Right lobe of liver (tissue), 6 donors: Measurements from ENCODE around the gene PIGBOS1. TPM values are rescaled to one million over a fixed set of nuclear protein-coding genes. Genes with fewer than 3 reads are reported as not detected.
A peak's percentile ranks its signal among the peaks of the same experiment; 100 is the strongest.
"Not testable (repeated sequence)": the region's sequence is repeated elsewhere in the genome, so short reads cannot be mapped to it uniquely, and the experiment has no call there.

Experiments used
- ATAC-seq, 4 donors: fragments of 200-7000 bp; cut with Tn5 transposase; one replicate each; pipeline ENCODE4 v1.9.1; 2020; ENCODE audit warnings: mild to moderate bottlenecking in 4 of 4, moderate library complexity in 4 of 4
- DNase-seq, 3 donors: peaks; one replicate each; pipeline ENCODE4 v3.0.0-alpha.2; 2020
- H3K27ac ChIP-seq, 3 donors: fragments of 200-600 bp; one replicate each; pipeline ENCODE4 v1.8.0; 2022
- H3K27me3 ChIP-seq, 2 donors: fragments of 200-600 bp; one replicate each; pipeline ENCODE4 v1.8.0; 2022
- H3K36me3 ChIP-seq, 4 donors: fragments of 200-600 bp; sonication (generic) in 1 of 4; one replicate each; pipeline versions ENCODE4 v1.5.1 to v1.8.0; 2017 to 2022; ENCODE audit warnings: control low read depth in 1 of 4
- H3K4me1 ChIP-seq, 4 donors: fragments of 200-600 bp; sonication (generic) in 1 of 4; one replicate each; pipeline versions ENCODE4 v1.5.1 to v1.8.0; 2017 to 2022; ENCODE audit warnings: control low read depth in 1 of 4
- H3K4me3 ChIP-seq, 3 donors: fragments of 200-600 bp; one replicate each; pipeline ENCODE4 v1.8.0; 2022
- H3K9me3 ChIP-seq, 4 donors: fragments of 200-600 bp; sonication (generic) in 1 of 4; one replicate each; pipeline versions ENCODE4 v1.5.1 to v1.8.0; 2017 to 2022; ENCODE audit warnings: control low read depth in 1 of 4
- CTCF ChIP-seq, 4 donors: fragments of 200-600 bp in 3 of 4; fragments of 450-650 bp in 1 of 4; IDR thresholded peaks; one replicate each; pipeline versions ENCODE4 v1.5.1 to v1.8.0; 2016 to 2022; ENCODE audit warnings: antibody characterized with exemption in 4 of 4, mild to moderate bottlenecking in 2 of 4
- POLR2A ChIP-seq: fragments of 450-650 bp; IDR thresholded peaks from one replicate; pipeline ENCODE4 v1.6.1; 2017; ENCODE audit warnings: antibody characterized with exemption, mild to moderate bottlenecking
- WGBS: methylation state at CpG from one replicate; pipeline ENCODE4 v1.1.6; 2018; ENCODE audit warnings: low coverage, low lambda C conversion rate; ENCODE audit not compliant: insufficient coverage; ENCODE audit errors: missing lambda C conversion rate; 5-methylcytosine and 5-hydroxymethylcytosine counted together
- intact Hi-C, 2 donors: fragments of 100-400 bp; cut with DNase I; formaldehyde crosslinking; loops; one replicate each; pipeline versions ENCODE4 v1.11.2 to v1.14.1; 2022
- total RNA-seq, 6 experiments: library from RNA; depleted of rRNA in 2 of 6; stranded (reverse); fragments of >200 nt in 2 of 6; fragmentation: NEBNext Ultra II Directional in 3 of 6; extraction: Animal tissue kit (Norgen Biotek cat#: 25700) in 3 of 6; gene quantifications; one replicate each; pipeline versions ENCODE4 v1.1.0 to v1.2.4, GENCODE V29; 2016 to 2023
- donor health status: DM: no; HTN: yes; CAD: no.
- donor health status: DM: no; HTN: no; CAD: no.
- donor health status: DM: no; HTN: no; CAD: no.
- donor health status: DM: no; HTN: yes; CAD: no.
- donor health status: DM: no; HTN: yes; CAD: no.

Gene PIGBOS1
- total RNA-seq, 6 experiments from 2014 or later: 4.2 to 36.1 (median 5.8) TPM

- DNase-seq (peak; percentile 88 to 92 (median 88)), ATAC-seq (peak; percentile 83 to 91 (median 88))
- Histone ChIP-seq H3K4me3 (peak within 1 kb of the TSS; percentile 85 to 92 (median 85)), H3K4me1 (peaks cover 0 to 16% (median 3%) of the 10 kb centered on the region in 4 donors), H3K36me3 (no peaks in the 10 kb centered on the region), H3K27me3 (no peaks in the 10 kb centered on the region), H3K9me3 (no peaks in the 10 kb centered on the region), H3K27ac (peak within 1 kb of the TSS; percentile 77 to 95 (median 93))
- intact Hi-C loops: loop anchor here (5.0 kb wide), 2 partner anchors 38 to 68 kb away; no protein-coding TSS in a partner anchor
- peak; percentile 71 for TF ChIP-seq POLR2A
- no peak for TF ChIP-seq CTCF (IDR thresholded peaks at IDR 0.05)
- WGBS: under 1% methylated on average over 22 of the region's 69 CpGs
Measured at GRCh38 chr15:55289746-55290527, 29.0 kb downstream of the PIGBOS1 start, which contains the start of gene RAB27A. Gene RAB27A, minus strand, starts transcription at chr15:55289813. Its CDS starts 54,879 bp downstream, at chr15:55234934.

DNA sequence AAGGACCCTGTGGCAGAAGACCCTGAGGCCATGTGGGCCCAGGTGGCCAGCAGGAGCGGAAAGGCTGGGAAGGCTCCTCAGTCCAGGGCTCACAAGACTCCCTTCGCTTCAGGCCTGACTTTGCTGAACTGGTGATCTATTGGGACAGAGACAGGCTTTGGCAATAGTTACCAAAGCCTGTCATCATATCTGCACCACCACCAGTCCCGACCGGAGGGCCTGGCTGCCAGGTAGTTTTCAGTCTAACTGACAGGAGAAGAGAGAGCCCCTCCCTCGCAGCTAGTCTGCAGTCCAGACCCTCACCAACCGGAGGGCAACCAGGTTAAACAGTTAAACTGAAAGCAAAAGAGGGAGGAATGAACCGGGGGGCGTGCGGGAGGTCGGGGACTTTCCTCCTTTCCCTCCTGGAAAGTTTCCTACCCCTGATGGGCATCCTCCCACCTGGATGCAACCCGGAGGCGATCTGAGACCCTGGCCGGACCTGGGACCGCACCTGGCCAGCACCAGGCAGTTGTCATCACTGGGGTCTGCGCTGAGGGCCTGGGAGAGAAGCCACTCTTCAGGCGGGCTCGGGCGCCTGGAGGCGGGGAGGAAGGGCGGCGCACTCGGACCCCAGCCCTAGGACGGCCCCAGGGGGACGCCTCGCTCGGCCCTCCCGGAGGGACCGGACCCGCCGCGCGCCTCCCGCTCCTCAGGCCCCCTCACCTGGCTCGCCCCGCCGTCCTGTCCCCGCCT lies 29.7 kb downstream of the PIGBOS1 start:
- intact Hi-C loops: loop anchor here (5.0 kb wide), 2 partner anchors 37 to 67 kb away; no protein-coding TSS in a partner anchor
- H3K27me3 ChIP-seq: no peaks in the 10 kb centered on the region
- ATAC-seq (peak; percentile 62 to 71 (median 64)), DNase-seq (peak; percentile 57 to 67 (median 62))
- H3K4me1 ChIP-seq: peaks cover 0 to 16% (median 4%) of the 10 kb centered on the region in 4 donors
- 3% methylated on average over 10 of the region's 37 CpGs for WGBS
- peak overlapping the region; percentile 85 to 92 (median 85) for H3K4me3 ChIP-seq
- H3K27ac ChIP-seq: peak overlapping the region; percentile 77 to 95 (median 93)
- TF ChIP-seq POLR2A: peak; percentile 51
- no peak for TF ChIP-seq CTCF (IDR thresholded peaks at IDR 0.05)
- H3K9me3 ChIP-seq: no peaks in the 10 kb centered on the region
- H3K36me3 ChIP-seq: no peaks in the 10 kb centered on the region

DNA sequence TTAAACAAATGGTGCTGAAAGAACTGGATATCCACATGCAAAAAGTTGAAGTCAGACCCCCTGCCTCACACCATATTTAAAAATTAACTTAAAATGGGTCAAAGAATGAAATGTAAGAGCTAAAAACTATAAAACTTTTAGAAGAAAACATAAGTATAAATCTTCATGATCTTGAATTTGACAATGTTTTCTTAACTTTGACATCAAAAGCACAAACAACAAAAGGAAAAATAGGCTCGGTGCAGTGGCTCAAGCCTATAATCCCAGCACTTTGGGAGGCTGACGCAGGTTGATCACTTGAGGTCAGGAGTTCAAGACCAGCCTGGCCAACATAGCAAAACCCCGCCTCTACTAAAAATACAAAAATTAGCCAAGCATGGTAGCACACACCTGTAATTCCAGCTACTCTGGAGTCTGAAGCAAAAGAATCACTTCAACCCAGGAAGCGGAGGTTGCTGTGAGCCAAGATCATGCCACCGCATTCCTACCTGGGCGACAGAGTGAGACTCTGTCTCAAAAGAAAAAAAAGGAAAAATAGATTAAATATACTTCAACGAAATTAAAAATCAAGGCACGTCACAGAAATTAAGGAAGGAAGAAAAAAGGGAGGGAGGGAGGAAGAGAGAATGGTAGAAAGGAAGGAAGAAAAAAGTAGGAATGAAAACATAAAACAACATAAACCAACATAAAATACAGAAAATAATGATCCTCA lies 30.8 kb downstream of the PIGBOS1 start:
- 66% methylated on average over 8 of the region's 8 CpGs for WGBS
- intact Hi-C loops: loop anchor here (5.0 kb wide), 2 partner anchors 36 to 66 kb away; no protein-coding TSS in a partner anchor

DNA sequence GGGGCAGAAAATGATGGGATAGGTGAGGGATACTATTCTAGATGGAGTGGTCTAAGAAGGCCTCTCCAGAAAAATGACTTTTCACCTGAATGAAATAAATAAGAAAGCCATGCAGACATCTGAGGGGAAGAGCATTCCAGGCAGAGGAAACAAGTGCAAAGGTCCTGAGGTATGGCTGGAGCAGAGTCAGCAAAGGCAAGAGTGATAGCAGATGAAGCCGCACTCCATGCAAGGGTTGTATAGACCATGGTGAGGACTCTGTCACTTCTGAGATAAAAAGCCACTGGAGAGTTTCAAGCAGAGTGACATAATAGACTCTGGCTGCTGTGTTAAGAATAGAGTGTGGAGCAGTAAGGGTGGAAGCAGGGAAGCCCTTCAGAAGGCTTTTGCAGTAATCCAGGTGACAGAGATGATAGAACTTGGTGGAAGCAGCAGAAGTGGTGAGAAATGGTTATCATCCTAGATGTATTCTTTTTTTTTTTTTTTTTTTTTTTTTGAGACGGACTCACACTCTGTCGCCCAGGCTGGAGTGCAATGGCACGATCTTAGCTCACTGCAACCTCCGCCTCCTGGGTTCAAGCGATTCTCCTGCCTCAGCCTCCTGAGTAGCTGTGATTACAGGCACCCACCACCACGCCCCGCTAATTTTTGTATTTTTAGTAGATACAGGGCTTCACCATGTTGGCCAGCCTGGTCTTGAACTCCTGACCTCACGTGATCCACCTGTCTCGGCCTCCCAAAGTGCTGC lies 32.3 kb downstream of the PIGBOS1 start:
- not testable (repeated sequence) for H3K9me3 ChIP-seq, H3K36me3 ChIP-seq, H3K27ac ChIP-seq, DNase-seq, ATAC-seq, H3K4me3 ChIP-seq, H3K27me3 ChIP-seq
- intact Hi-C loops: loop anchor here (5.0 kb wide), 2 partner anchors 34 to 64 kb away; no protein-coding TSS in a partner anchor
- peaks cover 0 to 24% (median 7%) of the 10 kb centered on the region in 4 donors for H3K4me1 ChIP-seq
- WGBS: 85% methylated on average over 7 of the region's 10 CpGs

More for the DNA sequence above, 30.8 kb downstream of the PIGBOS1 start:
- DNase-seq: no peak
- no peaks in the 10 kb centered on the region for H3K36me3 ChIP-seq
- ATAC-seq: no peak
- H3K27me3 ChIP-seq: no peaks in the 10 kb centered on the region
- peak overlapping the region; percentile 85 to 92 (median 85) for H3K4me3 ChIP-seq
- H3K9me3 ChIP-seq: no peaks in the 10 kb centered on the region
- H3K27ac ChIP-seq: peak overlapping the region; percentile 77 to 95 (median 93)
- peaks cover 0 to 16% (median 7%) of the 10 kb centered on the region in 4 donors for H3K4me1 ChIP-seq
- TF ChIP-seq POLR2A (no peak), CTCF (IDR thresholded peaks at IDR 0.05) (no peak)
